ENCODE results near the gene C2CD5.

DNA sequence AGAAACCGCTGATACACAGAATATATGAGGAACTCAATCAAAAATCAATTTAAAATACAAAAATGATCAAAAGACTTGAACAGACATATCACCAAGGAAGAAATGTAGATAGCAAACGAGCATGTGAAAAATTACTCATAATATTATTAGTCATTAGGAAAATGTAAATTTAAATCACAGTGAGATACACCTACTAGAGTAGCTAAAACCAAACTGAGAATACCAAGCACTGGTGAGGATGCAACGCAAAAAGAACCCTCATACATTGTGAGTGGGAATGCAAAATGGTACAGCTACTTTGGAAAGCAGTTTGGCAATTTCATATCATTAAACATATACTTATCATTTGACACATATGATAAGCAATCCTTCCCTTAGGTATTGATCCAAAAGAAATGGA, 108.8 kb downstream of the C2CD5 start:
- TF ChIP-seq CTCF (IDR thresholded peaks at IDR 0.05): no peak
- no peak for TF ChIP-seq POLR2A (IDR thresholded peaks at IDR 0.05)
